ENCODE measurements around the gene GABBR2.

Gene GABBR2

DNA sequence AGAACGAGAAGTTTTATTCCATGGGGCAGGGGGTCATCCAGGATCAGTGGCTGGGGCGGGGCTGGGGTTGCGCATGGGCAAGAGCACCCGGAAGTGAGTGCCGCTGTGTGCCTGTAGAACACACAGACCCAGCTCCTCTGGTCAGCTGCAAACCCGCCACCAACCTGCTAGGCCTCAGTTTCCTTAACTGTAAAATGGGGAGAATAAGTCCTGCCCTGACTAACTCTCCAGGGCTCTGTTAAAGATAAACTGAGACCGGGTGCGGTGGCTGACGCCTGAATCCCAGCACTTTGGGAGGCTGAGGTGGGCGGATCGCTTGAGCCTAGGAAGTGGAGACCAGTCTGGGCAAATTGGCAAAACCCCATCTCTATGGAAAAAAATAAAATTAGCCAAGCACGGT lies 152.2 kb downstream of the GABBR2 start:
- H3K27ac ChIP-seq (ENCODE audit: poor library complexity, severe bottlenecking): no peak overlapping the region
- no peaks in the 10 kb centered on the region for H3K4me1 ChIP-seq (ENCODE audit: insufficient read depth, poor library complexity, severe bottlenecking)
- no peak for ATAC-seq (ENCODE audit: low read depth)
- H3K9me3 ChIP-seq (ENCODE audit: severe bottlenecking): no peaks in the 10 kb centered on the region
- DNase-seq (ENCODE audit: low spot score): no peak
- H3K27me3 ChIP-seq (ENCODE audit: insufficient read depth, poor library complexity, severe bottlenecking): no peaks in the 10 kb centered on the region
- H3K4me3 ChIP-seq (ENCODE audit: severe bottlenecking): no peak overlapping the region
- H3K36me3 ChIP-seq (ENCODE audit: low read depth): no peaks in the 10 kb centered on the region
- TF ChIP-seq, protein P1, sequence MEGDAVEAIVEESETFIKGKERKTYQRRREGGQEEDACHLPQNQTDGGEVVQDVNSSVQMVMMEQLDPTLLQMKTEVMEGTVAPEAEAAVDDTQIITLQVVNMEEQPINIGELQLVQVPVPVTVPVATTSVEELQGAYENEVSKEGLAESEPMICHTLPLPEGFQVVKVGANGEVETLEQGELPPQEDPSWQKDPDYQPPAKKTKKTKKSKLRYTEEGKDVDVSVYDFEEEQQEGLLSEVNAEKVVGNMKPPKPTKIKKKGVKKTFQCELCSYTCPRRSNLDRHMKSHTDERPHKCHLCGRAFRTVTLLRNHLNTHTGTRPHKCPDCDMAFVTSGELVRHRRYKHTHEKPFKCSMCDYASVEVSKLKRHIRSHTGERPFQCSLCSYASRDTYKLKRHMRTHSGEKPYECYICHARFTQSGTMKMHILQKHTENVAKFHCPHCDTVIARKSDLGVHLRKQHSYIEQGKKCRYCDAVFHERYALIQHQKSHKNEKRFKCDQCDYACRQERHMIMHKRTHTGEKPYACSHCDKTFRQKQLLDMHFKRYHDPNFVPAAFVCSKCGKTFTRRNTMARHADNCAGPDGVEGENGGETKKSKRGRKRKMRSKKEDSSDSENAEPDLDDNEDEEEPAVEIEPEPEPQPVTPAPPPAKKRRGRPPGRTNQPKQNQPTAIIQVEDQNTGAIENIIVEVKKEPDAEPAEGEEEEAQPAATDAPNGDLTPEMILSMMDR (IDR thresholded peaks at IDR 0.05; ENCODE audit: poor library complexity, severe bottlenecking): no peak

DNA sequence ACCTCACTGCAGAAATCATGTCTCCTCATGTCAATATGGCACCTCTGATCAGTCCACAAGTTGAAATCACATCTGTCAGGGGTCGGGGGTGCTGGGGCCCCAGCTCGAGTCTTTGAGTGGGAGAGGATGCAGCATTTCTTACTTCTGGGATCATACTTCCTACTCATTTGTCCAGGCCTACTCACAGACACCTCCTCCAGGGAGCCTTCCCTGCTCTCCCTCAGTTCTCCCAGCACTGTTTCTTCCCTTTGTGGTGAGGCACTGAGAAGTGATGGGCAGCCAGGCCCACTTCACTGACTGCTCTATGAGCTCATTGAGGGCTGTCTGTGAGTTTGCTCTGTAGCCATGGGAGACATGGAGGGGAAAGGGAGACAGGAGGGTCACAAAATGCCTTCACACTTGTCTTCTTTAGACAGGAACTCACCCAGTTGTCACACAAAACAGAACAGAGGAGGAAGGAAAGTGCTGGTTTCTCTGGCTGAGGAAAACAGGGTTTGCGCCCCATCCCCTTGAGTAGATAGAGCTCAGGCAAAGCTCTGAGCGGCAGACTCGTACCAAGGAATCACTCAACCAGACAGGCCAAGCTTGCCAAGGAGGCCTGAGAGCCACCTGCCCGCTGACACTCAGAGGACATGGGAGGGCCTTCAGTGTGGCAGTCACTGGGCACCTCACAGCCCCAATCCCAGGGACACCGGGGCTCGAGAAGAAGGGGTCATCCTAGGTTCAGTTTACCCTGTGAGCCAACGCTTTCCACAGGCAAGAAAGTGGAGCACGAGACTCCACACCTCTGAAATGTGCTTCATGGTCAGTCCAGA lies 152.9 kb downstream of the GABBR2 start:
- H3K4me3 ChIP-seq (ENCODE audit: severe bottlenecking): no peak overlapping the region
- TF ChIP-seq, protein P1 (IDR thresholded peaks at IDR 0.05; ENCODE audit: poor library complexity, severe bottlenecking): no peak
- H3K9me3 ChIP-seq (ENCODE audit: severe bottlenecking): no peaks in the 10 kb centered on the region
- H3K27me3 ChIP-seq (ENCODE audit: insufficient read depth, poor library complexity, severe bottlenecking): no peaks in the 10 kb centered on the region
- no peak for ATAC-seq (ENCODE audit: low read depth)
- DNase-seq (ENCODE audit: low spot score): no peak
- H3K27ac ChIP-seq (ENCODE audit: poor library complexity, severe bottlenecking): no peak overlapping the region
- H3K36me3 ChIP-seq (ENCODE audit: low read depth): no peaks in the 10 kb centered on the region
- H3K4me1 ChIP-seq (ENCODE audit: insufficient read depth, poor library complexity, severe bottlenecking): no peaks in the 10 kb centered on the region

DNA sequence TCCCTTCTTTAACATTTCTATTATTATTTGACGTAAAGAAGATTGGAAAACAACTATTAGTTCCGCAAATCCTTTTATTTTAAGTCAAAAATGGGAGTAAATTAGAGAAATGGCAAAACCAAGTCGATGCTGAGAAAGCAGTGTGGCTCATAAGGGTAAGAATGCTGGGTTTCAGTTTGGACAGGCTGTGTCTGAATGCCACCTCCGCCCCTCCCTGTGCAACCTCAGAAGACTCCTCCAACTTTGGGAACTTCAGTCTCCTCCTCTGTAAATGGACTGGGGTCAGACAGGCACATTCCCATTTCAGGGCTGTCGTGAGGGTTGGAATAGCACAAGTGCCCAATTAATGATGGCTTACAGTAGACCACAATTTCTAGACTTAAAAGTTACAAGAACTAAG lies 154.0 kb downstream of the GABBR2 start:
- H3K9me3 ChIP-seq (ENCODE audit: severe bottlenecking): no peaks in the 10 kb centered on the region
- no peaks in the 10 kb centered on the region for H3K27me3 ChIP-seq (ENCODE audit: insufficient read depth, poor library complexity, severe bottlenecking)
- no peak for ATAC-seq (ENCODE audit: low read depth)
- no peak overlapping the region for H3K4me3 ChIP-seq (ENCODE audit: severe bottlenecking)
- H3K4me1 ChIP-seq (ENCODE audit: insufficient read depth, poor library complexity, severe bottlenecking): no peaks in the 10 kb centered on the region
- no peak for DNase-seq (ENCODE audit: low spot score)
- TF ChIP-seq, protein P1 (IDR thresholded peaks at IDR 0.05; ENCODE audit: poor library complexity, severe bottlenecking): no peak
- H3K27ac ChIP-seq (ENCODE audit: poor library complexity, severe bottlenecking): no peak overlapping the region
- H3K36me3 ChIP-seq (ENCODE audit: low read depth): no peaks in the 10 kb centered on the region

DNA sequence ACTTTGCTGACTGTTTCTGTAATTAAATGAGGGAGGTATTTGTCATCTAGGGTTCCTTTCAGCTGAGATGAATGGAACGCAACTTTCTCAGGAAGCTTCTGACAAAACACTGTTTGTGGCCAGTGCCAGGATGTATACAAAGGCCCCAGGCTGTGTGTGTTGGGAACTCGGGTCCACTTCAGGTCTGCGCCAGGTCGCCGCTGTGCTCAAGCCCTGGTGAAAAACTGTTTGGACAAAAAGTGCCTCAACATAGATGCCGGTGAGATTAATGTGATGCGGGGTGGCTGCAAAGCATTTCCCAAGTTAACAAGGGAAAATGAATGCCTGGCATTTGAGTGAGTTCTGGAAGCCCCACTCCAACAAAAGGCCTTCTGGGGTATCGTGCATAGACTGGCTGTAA lies 156.4 kb downstream of the GABBR2 start:
- no peaks in the 10 kb centered on the region for H3K36me3 ChIP-seq (ENCODE audit: low read depth)
- TF ChIP-seq, protein P1 (IDR thresholded peaks at IDR 0.05; ENCODE audit: poor library complexity, severe bottlenecking): no peak
- H3K27ac ChIP-seq (ENCODE audit: poor library complexity, severe bottlenecking): no peak overlapping the region
- no peaks in the 10 kb centered on the region for H3K27me3 ChIP-seq (ENCODE audit: insufficient read depth, poor library complexity, severe bottlenecking)
- ATAC-seq (ENCODE audit: low read depth) (no peak), DNase-seq (ENCODE audit: low spot score) (no peak)
- H3K4me3 ChIP-seq (ENCODE audit: severe bottlenecking): no peak overlapping the region
- no peaks in the 10 kb centered on the region for H3K4me1 ChIP-seq (ENCODE audit: insufficient read depth, poor library complexity, severe bottlenecking)
- H3K9me3 ChIP-seq (ENCODE audit: severe bottlenecking): no peaks in the 10 kb centered on the region
